ENCODE results near the gene LHFPL2. TPM values are rescaled to one million over a fixed set of nuclear protein-coding genes. Genes with fewer than 3 reads are reported as not detected.

LHFPL2 gene
- polyA plus RNA-seq, 4 donors: 48.4 to 62.2 (median 56.3) TPM

DNA sequence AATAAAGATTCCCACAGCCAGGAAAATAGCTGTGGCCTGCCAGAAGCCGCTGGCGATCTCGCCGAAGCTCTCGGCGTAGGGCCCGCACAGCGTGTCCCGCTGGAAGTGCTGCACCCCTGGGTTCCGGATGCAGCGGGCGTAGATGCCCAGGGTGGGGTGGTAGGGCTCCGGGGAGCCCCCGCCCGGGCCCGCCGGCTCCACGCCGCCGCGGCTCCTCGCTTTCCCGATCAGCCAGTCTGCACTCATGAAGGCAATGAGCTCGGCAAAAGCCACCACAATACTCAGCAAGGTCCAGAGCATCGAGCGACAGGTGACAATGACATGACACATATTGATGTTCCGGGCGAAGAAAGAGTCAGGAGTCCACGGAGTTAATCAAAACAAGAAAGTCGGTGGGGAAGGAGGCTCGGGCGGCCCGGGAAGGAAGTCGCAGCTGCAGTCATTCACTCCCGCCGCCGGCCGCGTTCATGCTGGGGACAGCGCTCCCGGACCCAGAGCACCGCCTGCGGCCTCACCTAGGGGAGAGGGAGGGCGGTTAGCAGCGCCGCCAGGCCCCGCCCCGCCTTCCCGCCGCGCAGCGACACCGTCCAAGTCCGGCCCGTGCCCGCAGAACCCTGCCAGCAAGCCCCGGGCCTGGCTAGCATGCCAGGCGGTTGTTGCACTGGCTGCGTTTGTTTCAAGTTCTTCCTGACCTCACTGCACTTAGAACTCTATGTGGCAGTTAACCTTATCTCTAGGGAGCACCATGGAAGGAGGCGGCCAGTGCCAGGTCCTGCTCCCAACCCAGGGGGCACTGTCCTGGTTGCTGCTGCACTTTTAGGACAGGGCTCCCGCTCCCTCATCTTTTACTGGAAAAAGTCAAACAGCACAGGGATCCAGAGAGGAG lies 138.4 kb downstream of the LHFPL2 start:
- DNase-seq (ENCODE audit: low read depth in 4 of 4, low spot score in 3 of 4): no peak

GRCh38 chr5:78509145-78509865 lies 139.3 kb downstream of the LHFPL2 start:
- no peak for DNase-seq (ENCODE audit: low read depth in 4 of 4, low spot score in 3 of 4)

DNA sequence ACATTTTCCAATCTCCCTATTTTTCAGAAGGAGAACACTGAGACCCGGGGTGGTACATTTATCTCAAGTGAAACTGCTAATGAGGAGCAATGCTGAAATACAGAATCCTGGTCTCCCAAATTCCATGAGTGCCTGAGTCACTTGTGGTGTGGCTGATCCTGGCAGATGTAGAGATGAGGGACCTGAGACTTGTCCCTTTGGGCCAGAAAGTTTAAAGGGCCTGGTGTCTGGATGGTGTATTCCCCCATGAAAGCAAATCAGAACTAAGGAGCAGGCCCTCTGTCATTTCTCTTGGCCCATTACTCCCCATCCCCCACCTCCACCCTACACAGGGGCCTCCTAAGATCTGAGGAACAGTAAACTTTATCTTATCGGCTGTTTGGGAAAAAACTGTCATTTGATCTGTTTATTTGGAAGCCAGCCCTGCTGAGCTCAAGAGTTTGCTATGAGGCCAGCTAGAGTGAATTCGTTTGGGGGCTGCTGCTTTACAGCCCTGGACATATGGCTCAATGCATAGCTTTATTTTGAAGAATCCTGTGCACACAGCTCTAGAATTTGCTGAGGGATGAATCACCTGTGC lies 140.3 kb downstream of the LHFPL2 start:
- DNase-seq (ENCODE audit: low read depth in 4 of 4, low spot score in 3 of 4): no peak

DNA sequence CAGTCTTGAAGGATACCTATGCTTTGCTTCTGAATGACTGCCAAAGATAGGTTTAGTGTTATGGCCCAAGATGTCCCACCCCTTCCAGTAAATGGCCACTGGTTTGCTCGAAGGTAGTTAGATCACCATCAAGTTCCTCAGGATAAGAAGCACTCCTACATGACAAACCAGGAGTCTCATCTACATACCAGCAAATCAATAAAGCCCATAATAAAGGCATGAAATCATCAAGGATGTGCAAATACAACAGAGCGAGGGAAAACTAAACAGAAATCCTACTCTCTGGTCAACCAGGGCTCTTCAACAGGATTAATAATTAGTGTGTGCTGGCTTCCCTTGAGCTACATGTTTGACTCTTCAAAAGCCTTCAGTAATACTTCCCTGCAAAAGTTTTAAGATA lies 141.0 kb downstream of the LHFPL2 start:
- no peak for DNase-seq (ENCODE audit: low read depth in 4 of 4, low spot score in 3 of 4)

DNA sequence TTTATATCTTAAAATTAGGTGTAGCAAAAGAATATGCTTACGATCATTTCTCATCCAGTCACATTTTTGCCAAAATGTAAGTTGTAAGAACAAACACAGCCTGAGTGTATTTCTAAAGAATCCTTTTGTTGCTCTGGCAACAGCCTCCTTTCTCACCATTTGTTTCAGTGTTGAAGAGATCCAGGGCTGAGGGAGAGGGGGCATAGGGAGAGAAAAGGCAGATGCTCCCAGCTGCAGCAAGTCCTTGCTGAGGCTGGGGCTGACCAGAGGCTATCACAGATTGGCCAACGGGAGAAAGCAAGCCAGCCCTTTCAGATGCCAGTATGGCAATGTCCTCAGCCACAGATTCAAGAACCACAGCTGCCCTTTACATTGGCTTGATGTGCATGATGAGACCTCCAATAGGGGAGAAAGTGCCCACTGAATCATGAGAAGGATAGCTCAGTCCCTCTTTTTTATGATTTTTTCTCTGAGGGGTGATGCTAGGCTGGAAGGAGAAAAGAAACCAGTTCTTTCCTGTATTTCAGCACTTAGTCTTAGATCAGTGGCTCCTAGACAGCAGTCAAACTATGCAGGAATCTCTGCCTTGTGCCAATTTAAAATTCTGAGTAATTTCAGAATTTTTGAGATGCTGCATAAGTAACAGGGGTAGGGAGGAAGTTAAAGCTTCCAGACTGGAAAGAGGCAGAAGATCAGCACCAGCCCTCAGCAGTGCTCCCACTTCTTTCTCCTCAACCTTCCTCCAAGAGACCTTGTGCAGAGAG lies 142.1 kb downstream of the LHFPL2 start:
- no peak for DNase-seq (ENCODE audit: low read depth in 4 of 4, low spot score in 3 of 4)

GRCh38 chr5:78505860-78506259 lies 142.7 kb downstream of the LHFPL2 start:
- DNase-seq (ENCODE audit: low read depth in 4 of 4, low spot score in 3 of 4): no peak

DNA sequence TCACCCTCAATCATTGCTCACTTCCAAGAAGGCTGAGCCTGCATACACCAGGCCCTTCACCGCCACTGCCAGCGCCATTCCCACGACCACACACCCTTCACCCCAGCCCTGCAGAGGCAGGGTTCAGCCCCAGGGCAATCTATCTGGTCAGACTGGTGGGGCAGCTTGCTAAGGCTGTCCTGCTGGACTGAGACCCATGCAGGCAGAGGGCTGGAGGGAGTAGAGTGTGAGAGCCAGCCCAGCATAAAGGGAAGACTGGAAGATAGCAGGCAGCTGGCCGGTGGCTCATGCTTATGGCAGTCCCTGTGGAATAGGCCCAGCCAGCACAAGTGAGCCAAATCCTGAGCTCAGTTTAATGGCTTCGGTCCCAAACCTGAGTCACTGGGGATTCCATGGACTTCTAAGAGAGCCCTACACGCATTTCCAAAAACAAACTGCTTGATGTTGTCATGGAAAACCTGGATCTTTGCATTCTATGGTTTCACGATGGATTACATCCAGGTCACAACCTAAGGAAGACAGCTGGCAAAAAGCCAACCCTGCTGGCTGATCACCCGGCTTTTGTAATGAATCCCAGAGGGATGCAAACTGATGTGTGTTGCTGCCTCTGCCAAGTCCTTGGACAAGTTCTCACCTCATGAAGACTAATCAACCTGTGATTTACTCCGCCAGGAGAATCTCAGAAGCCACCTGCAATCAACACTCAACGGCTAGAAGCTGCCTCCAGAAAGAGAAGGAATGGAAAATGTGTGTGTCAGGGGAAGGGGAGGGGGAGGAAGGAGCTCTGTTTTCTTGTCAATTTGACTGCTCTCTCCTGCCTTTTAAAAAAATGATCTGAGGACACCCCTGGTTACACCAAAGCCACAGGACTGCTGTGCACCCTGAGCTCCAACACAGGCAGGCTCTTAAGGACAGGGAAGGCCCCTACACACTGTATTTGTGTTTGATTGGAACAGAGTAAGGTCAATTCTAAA lies 143.6 kb downstream of the LHFPL2 start:
- DNase-seq (ENCODE audit: low read depth in 4 of 4, low spot score in 3 of 4): no peak

DNA sequence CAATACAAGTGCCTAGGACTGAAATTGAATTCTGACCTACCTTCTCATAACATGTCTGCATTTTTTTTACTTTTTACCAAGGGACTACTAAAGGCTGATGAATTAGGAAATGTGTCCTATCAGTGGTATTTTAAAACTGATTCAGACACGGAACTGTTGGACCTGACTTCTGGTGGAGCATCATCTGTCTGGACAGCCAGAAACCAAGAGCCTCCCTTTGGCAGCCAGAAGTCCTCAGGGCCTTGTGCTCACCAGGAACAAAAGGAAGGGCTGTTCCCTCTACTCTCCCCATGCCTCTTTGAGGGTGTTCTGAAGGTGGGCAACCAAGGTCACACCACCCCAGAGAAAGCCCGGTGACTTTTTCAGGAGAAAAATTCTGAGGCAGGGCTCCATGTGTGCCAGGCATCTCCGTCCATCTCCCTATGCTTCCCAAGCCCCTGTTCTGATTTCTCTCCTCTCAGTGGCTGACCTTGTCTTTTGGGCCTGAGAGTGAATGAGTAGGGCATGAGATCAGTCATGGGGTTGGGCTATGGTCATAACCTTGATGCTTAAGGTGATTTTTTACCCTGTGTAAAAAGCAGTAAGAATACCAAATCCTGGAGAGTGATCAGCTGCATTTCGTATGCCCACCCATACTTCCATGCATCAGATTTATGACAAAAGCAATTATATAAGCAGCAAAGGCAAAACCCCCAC lies 144.5 kb downstream of the LHFPL2 start:
- no peak for DNase-seq (ENCODE audit: low read depth in 4 of 4, low spot score in 3 of 4)

- no peak for DNase-seq (ENCODE audit: low read depth in 4 of 4, low spot score in 3 of 4)
These were observed 146.9 kb downstream of the LHFPL2 start for GRCh38 chr5:78501411-78502352.

DNA sequence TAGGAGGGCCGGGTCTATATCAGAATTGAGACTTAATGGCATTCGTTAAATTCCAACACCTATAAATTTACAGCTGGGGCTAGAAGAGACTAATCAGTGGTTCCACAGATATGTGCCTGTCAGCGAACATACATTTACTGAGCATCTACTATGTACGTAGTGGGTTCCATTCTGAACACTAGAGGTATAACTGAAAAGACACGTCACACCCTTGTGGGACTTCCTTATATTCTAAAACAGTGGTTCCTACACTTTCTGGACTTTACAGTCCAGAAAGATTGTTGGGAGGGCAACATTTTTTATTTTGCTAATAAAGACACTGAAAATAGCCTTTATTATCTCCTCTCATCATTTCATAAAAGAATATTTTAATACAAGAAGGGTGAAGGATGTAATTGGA lies 147.7 kb downstream of the LHFPL2 start:
- no peak for DNase-seq (ENCODE audit: low read depth in 4 of 4, low spot score in 3 of 4)

DNA sequence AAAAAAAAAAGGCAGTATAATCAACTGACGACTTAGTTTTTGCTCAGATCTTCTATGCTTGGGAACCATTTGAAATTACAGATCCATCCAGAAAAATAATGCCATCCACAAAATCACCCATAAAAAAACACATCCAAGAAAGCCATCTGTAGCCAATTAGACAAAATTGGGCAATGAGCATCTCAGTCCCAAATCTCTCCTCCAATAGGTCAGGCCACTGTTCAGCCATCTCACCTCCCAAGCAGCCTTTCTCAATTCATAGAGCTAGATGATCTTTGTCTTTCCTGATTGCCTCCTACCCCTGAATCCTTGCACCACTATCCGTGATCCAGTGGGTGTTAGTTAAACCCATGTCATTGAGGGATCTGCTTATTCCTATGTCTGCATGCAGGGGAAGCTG lies 148.5 kb downstream of the LHFPL2 start:
- DNase-seq (ENCODE audit: low read depth in 4 of 4, low spot score in 3 of 4): no peak

GRCh38 chr5:78499485-78499884 lies 149.1 kb downstream of the LHFPL2 start:
- no peak for DNase-seq (ENCODE audit: low read depth in 4 of 4, low spot score in 3 of 4)

DNA sequence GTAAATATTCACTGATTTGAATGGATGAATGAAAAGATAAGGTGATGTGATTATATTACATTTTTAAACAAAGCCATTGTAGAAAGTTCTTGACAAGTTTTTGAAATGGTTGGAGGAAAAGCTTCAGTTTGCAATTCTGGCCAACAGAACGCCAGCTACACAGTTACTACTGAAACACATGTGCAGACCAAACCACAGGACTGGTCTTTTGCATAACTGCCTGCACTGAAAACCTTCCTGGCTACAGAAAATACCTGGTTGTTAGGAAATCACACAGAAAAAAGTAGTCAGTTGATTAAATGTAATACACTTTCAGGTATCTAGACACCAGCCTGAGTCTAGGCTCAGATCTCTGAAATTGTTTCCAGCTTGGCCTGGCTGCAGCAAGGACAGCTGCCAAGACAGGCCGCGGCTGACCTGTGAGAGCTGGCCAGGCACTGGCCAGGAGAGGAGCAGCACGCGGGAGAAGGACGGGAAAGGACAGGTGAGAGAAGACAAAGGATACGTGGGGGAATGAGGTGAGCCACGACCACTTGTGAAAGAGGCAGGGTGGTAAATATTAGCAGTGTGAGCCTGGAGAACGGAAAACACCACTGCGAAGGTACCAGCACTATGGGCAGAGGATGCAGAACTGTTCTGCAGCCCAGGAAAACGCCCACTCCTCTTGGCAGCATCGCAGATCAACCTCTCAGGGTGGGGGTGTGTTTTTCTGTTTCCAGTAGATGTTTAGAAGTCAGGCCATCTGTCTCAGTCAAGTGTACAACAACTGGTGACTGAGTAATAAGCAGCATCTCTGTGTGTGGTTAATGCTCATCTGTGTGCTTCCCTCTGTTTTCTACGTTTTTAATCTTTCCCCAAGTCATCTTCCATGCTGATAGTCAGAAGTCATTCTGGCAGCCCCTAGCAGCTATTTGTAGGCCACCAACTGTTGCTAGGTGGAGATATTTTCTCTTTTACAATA lies 150.7 kb downstream of the LHFPL2 start:
- no peak for DNase-seq (ENCODE audit: low read depth in 4 of 4, low spot score in 3 of 4)

DNA sequence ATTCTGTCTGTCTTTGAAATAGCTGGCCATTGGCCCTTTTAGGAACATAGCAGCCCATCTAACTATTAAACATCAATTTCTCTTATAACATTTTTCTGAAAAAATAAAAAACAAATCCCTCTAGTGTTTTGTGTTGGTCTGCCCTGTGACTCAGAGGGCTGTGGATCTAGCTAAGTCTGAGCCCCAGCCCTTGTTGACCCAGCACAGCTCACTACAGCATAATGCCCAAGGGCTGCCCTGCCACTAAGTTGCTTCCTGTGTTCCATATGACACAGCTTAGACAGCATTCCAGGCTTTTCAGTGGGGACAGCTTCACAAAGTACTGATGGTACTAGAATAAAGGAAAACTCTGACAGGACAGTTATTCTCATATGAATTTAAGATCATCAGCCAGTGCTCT lies 152.2 kb downstream of the LHFPL2 start:
- DNase-seq (ENCODE audit: low read depth in 4 of 4, low spot score in 3 of 4): no peak

- DNase-seq (ENCODE audit: low read depth in 4 of 4, low spot score in 3 of 4): no peak
These were observed 152.8 kb downstream of the LHFPL2 start for GRCh38 chr5:78495800-78496199.

DNA sequence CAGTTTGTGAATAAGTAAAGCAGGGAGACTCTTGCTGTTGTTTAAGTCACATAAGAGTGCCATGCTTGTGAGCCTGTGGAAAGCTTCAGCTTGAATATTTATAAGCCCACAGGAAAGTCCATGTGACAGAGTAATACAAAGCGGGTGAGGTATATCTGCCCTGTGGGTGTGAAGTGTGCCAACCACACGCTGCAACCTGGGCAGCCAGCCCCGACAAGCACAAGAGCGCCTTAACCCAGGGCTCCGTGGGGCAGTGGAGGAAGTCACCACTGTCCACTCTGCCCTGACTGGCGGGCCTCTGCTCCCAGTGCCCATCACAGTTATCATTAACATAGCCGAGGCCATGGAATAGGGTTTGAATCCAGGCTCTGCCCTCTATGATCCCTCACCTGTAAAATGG lies 155.9 kb downstream of the LHFPL2 start:
- no peak for DNase-seq (ENCODE audit: low read depth in 4 of 4, low spot score in 3 of 4)

GRCh38 chr5:78492224-78492623 lies 156.3 kb downstream of the LHFPL2 start:
- DNase-seq (ENCODE audit: low read depth in 4 of 4, low spot score in 3 of 4): no peak

Measured in left renal pelvis (tissue), 4 donors.